Central memory CD8-positive, alpha-beta T cell (primary cell): ENCODE results near the gene CDIP1.

Source experiments
- ATAC-seq: fragments of 150-1000 bp; cut with Tn5 transposase; replicated peaks from 2 replicates; pipeline ENCODE4 v1.10.0; 2022; ENCODE audit warnings: mild to moderate bottlenecking, moderate FRiP score, moderate number of reproducible peaks; ENCODE audit not compliant: poor library complexity, severe bottlenecking; ENCODE audit errors: extremely low read depth
- DNase-seq, 2 donors: peaks; one replicate each; pipeline ENCODE4 v3.0.0; 2021; ENCODE audit warnings: low spot score in 2 of 2
- H3K27ac Mint-ChIP-seq: one replicate; pipeline ENCODE4 v1.8.0; 2022; ENCODE audit warnings: low read depth, mild to moderate bottlenecking, moderate library complexity, mixed read lengths
- H3K27me3 Mint-ChIP-seq: one replicate; pipeline ENCODE4 v1.8.0; 2022; ENCODE audit warnings: mixed read lengths
- H3K36me3 Mint-ChIP-seq: one replicate; pipeline ENCODE4 v1.8.0; 2022; ENCODE audit warnings: mild to moderate bottlenecking, moderate library complexity, mixed read lengths; ENCODE audit not compliant: insufficient read depth
- H3K4me1 Mint-ChIP-seq: one replicate; pipeline ENCODE4 v1.8.0; 2022; ENCODE audit warnings: mixed read lengths
- H3K4me3 Mint-ChIP-seq: one replicate; pipeline ENCODE4 v1.8.0; 2022; ENCODE audit warnings: mild to moderate bottlenecking, moderate library complexity, mixed read lengths
- H3K9me3 Mint-ChIP-seq: one replicate; pipeline ENCODE4 v1.8.0; 2022; ENCODE audit warnings: mixed read lengths

CDIP1 gene

GRCh38 chr16:4489030-4489429, 49.5 kb downstream of the CDIP1 start:
- DNase-seq = no peak
- H3K4me1 Mint-ChIP-seq = peaks cover 57% of the 10 kb centered on the region
- H3K36me3 Mint-ChIP-seq = peaks cover 43% of the 10 kb centered on the region
- H3K27me3 Mint-ChIP-seq = no peaks in the 10 kb centered on the region
- H3K4me3 Mint-ChIP-seq = peak overlapping the region; percentile 57
- H3K27ac Mint-ChIP-seq = peak overlapping the region; percentile 79
- ATAC-seq = no peak
- no peaks in the 10 kb centered on the region for H3K9me3 Mint-ChIP-seq

GRCh38 chr16:4488499-4488967, 50.0 kb downstream of the CDIP1 start:
- peak overlapping the region; percentile 79 for H3K27ac Mint-ChIP-seq
- H3K4me3 Mint-ChIP-seq = peak overlapping the region; percentile 57
- DNase-seq (peak in 1 of 2 donors; percentile 29), ATAC-seq (peak; percentile 86)
- peaks cover 46% of the 10 kb centered on the region for H3K36me3 Mint-ChIP-seq
- no peaks in the 10 kb centered on the region for H3K9me3 Mint-ChIP-seq
- H3K4me1 Mint-ChIP-seq = peaks cover 54% of the 10 kb centered on the region
- no peaks in the 10 kb centered on the region for H3K27me3 Mint-ChIP-seq

- no peak for DNase-seq
- no peaks in the 10 kb centered on the region for H3K9me3 Mint-ChIP-seq
- ATAC-seq = peak; percentile 29
- H3K27me3 Mint-ChIP-seq = no peaks in the 10 kb centered on the region
- H3K27ac Mint-ChIP-seq = peak overlapping the region; percentile 79
- H3K4me3 Mint-ChIP-seq = peak overlapping the region; percentile 57
- H3K4me1 Mint-ChIP-seq = peaks cover 52% of the 10 kb centered on the region
- H3K36me3 Mint-ChIP-seq = peaks cover 48% of the 10 kb centered on the region
Measured at GRCh38 chr16:4487955-4488498, 50.5 kb downstream of the CDIP1 start.

- H3K4me3 Mint-ChIP-seq = peak overlapping the region; percentile 30
- peaks cover 50% of the 10 kb centered on the region for H3K36me3 Mint-ChIP-seq
- DNase-seq (no peak), ATAC-seq (no peak)
- no peaks in the 10 kb centered on the region for H3K27me3 Mint-ChIP-seq
- H3K4me1 Mint-ChIP-seq = peaks cover 65% of the 10 kb centered on the region
- peak overlapping the region; percentile 79 for H3K27ac Mint-ChIP-seq
- H3K9me3 Mint-ChIP-seq = no peaks in the 10 kb centered on the region
Measured at GRCh38 chr16:4486126-4486893, 52.3 kb downstream of the CDIP1 start.

- peaks cover 39% of the 10 kb centered on the region for H3K36me3 Mint-ChIP-seq
- no peak for ATAC-seq
- H3K9me3 Mint-ChIP-seq = no peaks in the 10 kb centered on the region
- H3K4me3 Mint-ChIP-seq = peak overlapping the region; percentile 12
- DNase-seq = no peak
- peaks cover 53% of the 10 kb centered on the region for H3K4me1 Mint-ChIP-seq
- no peaks in the 10 kb centered on the region for H3K27me3 Mint-ChIP-seq
- H3K27ac Mint-ChIP-seq = peak overlapping the region; percentile 41
Measured at GRCh38 chr16:4481963-4482362, 56.6 kb downstream of the CDIP1 start.

- ATAC-seq = no peak
- H3K9me3 Mint-ChIP-seq = no peaks in the 10 kb centered on the region
- H3K4me3 Mint-ChIP-seq = peak overlapping the region; percentile 12
- no peak for DNase-seq
- no peaks in the 10 kb centered on the region for H3K27me3 Mint-ChIP-seq
- H3K27ac Mint-ChIP-seq = no peak overlapping the region
- H3K4me1 Mint-ChIP-seq = peaks cover 54% of the 10 kb centered on the region
- H3K36me3 Mint-ChIP-seq = peaks cover 39% of the 10 kb centered on the region
Measured at GRCh38 chr16:4481526-4481925, 57.0 kb downstream of the CDIP1 start.

GRCh38 chr16:4477966-4478365, 60.6 kb downstream of the CDIP1 start:
- peaks cover 56% of the 10 kb centered on the region for H3K4me1 Mint-ChIP-seq
- DNase-seq (no peak), ATAC-seq (no peak)
- peaks cover 22% of the 10 kb centered on the region for H3K36me3 Mint-ChIP-seq
- H3K27ac Mint-ChIP-seq = peak overlapping the region; percentile 92
- no peaks in the 10 kb centered on the region for H3K27me3 Mint-ChIP-seq
- H3K9me3 Mint-ChIP-seq = no peaks in the 10 kb centered on the region
- peak overlapping the region; percentile 85 for H3K4me3 Mint-ChIP-seq

GRCh38 chr16:4475880-4476788, 62.4 kb downstream of the CDIP1 start, which contains the start of gene HMOX2:
Gene HMOX2, plus strand, starts transcription at chr16:4476398. Its CDS starts 29,127 bp downstream, at chr16:4505525.
- Mint-ChIP-seq H3K4me1 (peaks cover 44% of the 10 kb centered on the region), H3K27me3 (no peaks in the 10 kb centered on the region), H3K4me3 (peak within 1 kb of the TSS; percentile 85), H3K9me3 (no peaks in the 10 kb centered on the region), H3K27ac (peak within 1 kb of the TSS; percentile 92), H3K36me3 (peaks cover 20% of the 10 kb centered on the region)
- DNase-seq (peak; percentile 92 to 94), ATAC-seq (peak; percentile 80)

- peak within 1 kb of the TSS; percentile 85 for H3K4me3 Mint-ChIP-seq
- peaks cover 42% of the 10 kb centered on the region for H3K4me1 Mint-ChIP-seq
- H3K36me3 Mint-ChIP-seq = peaks cover 26% of the 10 kb centered on the region
- H3K9me3 Mint-ChIP-seq = no peaks in the 10 kb centered on the region
- no peaks in the 10 kb centered on the region for H3K27me3 Mint-ChIP-seq
- DNase-seq (peak; percentile 64 to 78), ATAC-seq (peak; percentile 68)
- peak within 1 kb of the TSS; percentile 74 for H3K27ac Mint-ChIP-seq
Measured at GRCh38 chr16:4474192-4474961, 64.2 kb downstream of the CDIP1 start, which contains the start of gene NMRAL1. Gene NMRAL1, minus strand, starts transcription at chr16:4474625. Its CDS starts 493 bp downstream, at chr16:4474132.

GRCh38 chr16:4472880-4473279, 65.7 kb downstream of the CDIP1 start:
- DNase-seq (no peak), ATAC-seq (no peak)
- peak overlapping the region; percentile 49 for H3K27ac Mint-ChIP-seq
- H3K9me3 Mint-ChIP-seq = no peaks in the 10 kb centered on the region
- H3K4me1 Mint-ChIP-seq = peaks cover 33% of the 10 kb centered on the region
- peaks cover 33% of the 10 kb centered on the region for H3K36me3 Mint-ChIP-seq
- no peaks in the 10 kb centered on the region for H3K27me3 Mint-ChIP-seq
- peak overlapping the region; percentile 78 for H3K4me3 Mint-ChIP-seq

GRCh38 chr16:4471869-4472268, 66.7 kb downstream of the CDIP1 start:
- Mint-ChIP-seq H3K4me3 (no peak overlapping the region), H3K9me3 (no peaks in the 10 kb centered on the region), H3K27ac (no peak overlapping the region), H3K36me3 (peaks cover 33% of the 10 kb centered on the region), H3K27me3 (no peaks in the 10 kb centered on the region), H3K4me1 (peaks cover 27% of the 10 kb centered on the region)
- DNase-seq (no peak), ATAC-seq (no peak)

GRCh38 chr16:4468972-4469371, 69.6 kb downstream of the CDIP1 start:
- Mint-ChIP-seq H3K9me3 (no peaks in the 10 kb centered on the region), H3K4me3 (no peak overlapping the region), H3K36me3 (peaks cover 38% of the 10 kb centered on the region), H3K27me3 (no peaks in the 10 kb centered on the region), H3K27ac (no peak overlapping the region), H3K4me1 (peaks cover 36% of the 10 kb centered on the region)
- no peak for DNase-seq
- no peak for ATAC-seq
